HL-60 (cell line): ENCODE measurements around the gene GRXCR2.

Experiments
- DNase-seq, 2 experiments: peaks; one replicate each; pipeline ENCODE4 v3.0.0-alpha.2; 2010 to 2020; ENCODE audit warnings: low read depth in 1 of 2, low spot score in 1 of 2
- H3K27ac ChIP-seq: fragments of 250-450 bp; sonication (Bioruptor Pico); replicated peaks from 2 replicates; pipeline ENCODE4 v1.5.1; 2020; ENCODE audit warnings: mild to moderate bottlenecking, moderate library complexity
- H3K27me3 ChIP-seq: fragments of 250-450 bp; sonication (Bioruptor Pico); 2 replicates; pipeline ENCODE4 v1.5.1; 2021; ENCODE audit warnings: mild to moderate bottlenecking, moderate library complexity; ENCODE audit not compliant: insufficient read depth, poor library complexity, severe bottlenecking
- H3K4me3 ChIP-seq: replicated peaks from 2 replicates; pipeline ENCODE4 v1.5.1; 2011; ENCODE audit warnings: mild to moderate bottlenecking, control low read depth, low read length; ENCODE audit not compliant: insufficient read depth
- CTCF ChIP-seq: IDR thresholded peaks from one replicate; pipeline ENCODE4 v1.5.1; 2011; ENCODE audit warnings: low read length, control low read depth, inconsistent platforms; ENCODE audit not compliant: insufficient read depth
- GABPA ChIP-seq: IDR thresholded peaks from 2 replicates; pipeline ENCODE4 v1.6.1; 2012; ENCODE audit warnings: low read depth
- POLR2AphosphoS5 ChIP-seq: IDR thresholded peaks from 2 replicates; pipeline ENCODE4 v1.6.1; 2012; ENCODE audit warnings: low read depth
- REST ChIP-seq: IDR thresholded peaks from 2 replicates; pipeline ENCODE4 v1.6.1; 2012; ENCODE audit warnings: low read depth; ENCODE audit not compliant: insufficient replicate concordance
- SPI1 ChIP-seq: IDR thresholded peaks from 2 replicates; pipeline ENCODE4 v1.6.1; 2012; ENCODE audit warnings: low read depth, mild to moderate bottlenecking, borderline replicate concordance

The GRXCR2 gene

GRCh38 chr5:145834917-145835847 lies 37.6 kb downstream of the GRXCR2 start, which contains the start of gene PRELID2:
TSS of gene PRELID2 (minus strand) at chr5:145835342. CDS start at chr5:145835251, 91 bp downstream.
- no peak within 1 kb of the TSS for H3K27ac ChIP-seq
- peak within 1 kb of the TSS; percentile 52 for H3K4me3 ChIP-seq
- peaks cover 20% of the 10 kb centered on the region for H3K27me3 ChIP-seq
- DNase-seq = peak; percentile 47 to 60
- TF ChIP-seq POLR2AphosphoS5 (no peak), SPI1 (no peak), REST (no peak), GABPA (no peak), CTCF (no peak)

GRCh38 chr5:145834554-145834916 lies 38.3 kb downstream of the GRXCR2 start:
- H3K4me3 ChIP-seq = peak overlapping the region; percentile 52
- H3K27me3 ChIP-seq = peaks cover 20% of the 10 kb centered on the region
- DNase-seq = no peak
- TF ChIP-seq POLR2AphosphoS5 (no peak), GABPA (no peak), REST (no peak), SPI1 (no peak), CTCF (no peak)
- H3K27ac ChIP-seq = no peak overlapping the region

GRCh38 chr5:145833631-145834200 lies 39.1 kb downstream of the GRXCR2 start:
- Histone ChIP-seq H3K27me3 (peaks cover 20% of the 10 kb centered on the region), H3K27ac (no peak overlapping the region), H3K4me3 (no peak overlapping the region)
- TF ChIP-seq POLR2AphosphoS5 (no peak), CTCF (no peak), REST (no peak), GABPA (no peak), SPI1 (no peak)
- no peak for DNase-seq
